ENCODE data around the gene DNAI1.

DNAI1 gene

DNA sequence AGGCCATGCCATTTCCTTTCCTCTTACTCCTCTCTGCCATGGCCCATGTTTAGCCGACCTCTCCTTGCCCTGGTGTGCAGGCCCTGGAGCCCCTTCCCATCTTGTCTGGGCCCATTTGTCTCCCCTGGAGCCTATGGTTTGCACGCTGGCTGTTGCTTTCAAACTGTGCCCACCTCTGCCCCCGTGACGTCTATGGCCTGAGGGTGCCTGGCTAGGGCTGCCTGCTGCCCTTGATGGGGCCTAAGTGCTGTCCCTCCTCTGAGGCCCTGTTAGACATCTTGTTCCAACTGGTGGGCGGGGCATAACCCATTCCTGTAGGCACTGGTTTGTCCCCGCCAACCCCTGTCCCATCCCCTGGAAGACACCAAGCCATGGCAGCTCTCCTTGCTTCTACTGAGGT, 86.9 kb downstream of the DNAI1 start:
- H3K4me1 ChIP-seq (ENCODE audit: insufficient read depth, low read length) = no peaks in the 10 kb centered on the region
- no peaks in the 10 kb centered on the region for H3K36me3 ChIP-seq (ENCODE audit: insufficient read depth, low read length)
- no peak overlapping the region for H3K9ac ChIP-seq (ENCODE audit: low read depth, low read length)
- no peaks in the 10 kb centered on the region for H3K9me3 ChIP-seq (ENCODE audit: control insufficient read depth, insufficient read depth, low read length)

DNA sequence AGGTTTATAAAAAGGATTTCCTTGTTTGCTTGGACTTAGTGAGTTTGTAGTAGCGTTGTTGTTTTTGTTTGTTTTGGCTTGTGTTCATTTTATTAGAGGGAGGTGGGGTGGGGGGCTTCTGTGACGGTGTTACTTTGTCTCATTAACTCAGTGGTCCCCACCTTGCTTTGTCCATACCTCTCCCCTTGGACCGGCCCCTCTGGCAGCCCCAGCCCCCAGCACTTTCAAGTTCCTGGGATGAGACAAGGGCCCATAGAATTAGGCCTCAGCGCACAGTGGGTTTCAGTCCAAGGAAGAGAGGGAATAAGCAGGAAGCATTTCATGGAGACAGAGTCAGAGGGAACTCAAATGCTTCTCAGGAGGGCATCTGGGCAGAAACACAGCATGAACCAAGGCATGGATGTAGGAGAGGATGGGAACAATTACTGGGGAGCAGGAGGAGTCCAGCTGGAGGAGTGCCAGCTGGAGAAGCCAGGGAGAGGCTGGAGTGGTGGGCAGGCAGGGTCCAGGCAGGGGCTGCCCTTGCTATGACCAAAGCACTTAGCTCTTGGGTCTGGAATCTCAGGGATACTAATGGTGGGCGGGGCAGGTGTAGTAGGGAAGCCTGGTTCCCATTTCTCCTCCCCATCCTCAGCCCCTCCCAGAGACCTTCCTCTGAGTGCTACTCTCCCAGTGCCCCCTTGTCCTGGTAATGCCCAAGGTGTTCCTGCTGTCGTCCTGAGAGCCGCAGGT, 87.7 kb downstream of the DNAI1 start:
- no peaks in the 10 kb centered on the region for H3K9me3 ChIP-seq (ENCODE audit: control insufficient read depth, insufficient read depth, low read length)
- H3K9ac ChIP-seq (ENCODE audit: low read depth, low read length) = no peak overlapping the region
- H3K4me1 ChIP-seq (ENCODE audit: insufficient read depth, low read length) = no peaks in the 10 kb centered on the region
- no peaks in the 10 kb centered on the region for H3K36me3 ChIP-seq (ENCODE audit: insufficient read depth, low read length)

DNA sequence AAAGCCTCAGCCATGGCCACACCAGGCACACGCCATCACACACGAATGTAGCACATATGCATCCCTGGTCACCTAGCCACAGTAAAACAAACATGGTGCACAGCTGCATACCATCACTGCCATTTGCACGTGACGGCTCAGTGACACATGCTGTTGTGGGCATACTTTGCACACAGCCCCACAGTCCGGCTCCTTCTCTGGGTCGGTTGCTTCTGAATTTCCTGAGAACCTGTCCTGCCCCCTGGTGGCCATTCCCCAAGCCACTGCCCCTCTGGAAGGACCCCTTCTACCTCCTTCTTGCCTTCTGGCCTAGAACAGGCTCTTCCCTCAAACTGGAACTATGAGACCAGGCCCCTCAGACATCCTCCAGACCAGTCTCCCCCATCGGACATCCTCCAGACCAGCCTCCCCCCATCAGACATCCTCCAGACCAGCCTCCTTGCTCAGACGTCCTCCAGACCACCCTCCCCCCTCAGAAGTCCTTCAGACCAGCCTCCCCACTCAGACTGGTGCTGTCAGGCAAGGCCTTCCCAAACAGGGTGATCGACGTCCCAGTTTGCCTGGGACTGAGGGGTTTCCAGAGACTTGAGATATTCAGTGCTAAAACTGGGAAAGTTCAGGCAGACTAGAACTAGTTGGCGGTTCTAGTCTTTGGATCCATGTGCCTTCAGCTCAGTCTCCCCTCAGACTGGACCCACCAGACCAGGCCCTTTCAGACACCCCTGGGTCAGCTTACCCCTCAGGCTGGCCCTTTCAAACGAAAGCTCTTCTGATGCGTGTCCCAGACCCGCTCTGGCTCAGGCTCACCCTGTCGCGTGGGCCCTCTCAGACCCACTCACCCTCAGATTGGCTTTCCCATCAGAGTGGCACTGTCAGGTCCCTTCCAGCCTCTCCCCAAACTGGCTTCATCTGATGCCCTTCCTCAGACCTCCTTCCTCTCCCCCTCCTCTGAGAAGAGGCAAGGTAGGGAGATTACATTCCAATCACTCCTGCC, 88.5 kb downstream of the DNAI1 start:
- Histone ChIP-seq H3K4me1 (ENCODE audit: insufficient read depth, low read length) (no peaks in the 10 kb centered on the region), H3K36me3 (ENCODE audit: insufficient read depth, low read length) (no peaks in the 10 kb centered on the region), H3K9ac (ENCODE audit: low read depth, low read length) (no peak overlapping the region), H3K9me3 (ENCODE audit: control insufficient read depth, insufficient read depth, low read length) (no peaks in the 10 kb centered on the region)

DNA sequence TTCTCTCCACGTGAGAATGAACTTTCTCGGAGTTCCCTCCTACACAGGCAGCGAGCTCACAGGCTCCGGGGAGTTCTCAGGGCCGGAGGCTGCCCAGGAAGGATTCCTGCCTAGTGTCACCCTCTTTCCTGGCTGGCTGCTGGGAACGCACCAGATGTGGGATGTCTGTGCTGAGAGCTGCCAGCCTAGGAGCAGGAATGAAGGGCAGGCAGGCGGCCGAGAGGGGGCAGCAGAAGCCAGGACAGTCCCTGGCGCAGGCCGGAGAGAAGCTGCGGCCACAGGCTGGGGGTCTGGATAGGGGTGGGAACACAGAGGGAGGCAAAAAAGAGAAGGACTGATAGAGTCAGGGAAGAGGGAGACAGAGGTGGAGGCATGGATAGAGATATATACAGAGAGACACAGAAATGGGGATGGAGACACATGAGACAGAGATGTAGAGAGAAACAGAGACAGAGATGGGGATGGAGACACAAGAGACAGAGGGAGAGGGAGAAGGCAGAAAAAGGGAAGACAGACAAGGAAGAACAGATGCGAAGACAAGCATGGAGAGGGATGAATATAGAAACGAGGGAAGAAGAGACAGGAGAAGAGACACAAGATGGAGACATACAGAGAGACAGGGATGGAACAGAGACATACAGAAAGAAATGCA, 89.5 kb downstream of the DNAI1 start:
- Histone ChIP-seq H3K36me3 (ENCODE audit: insufficient read depth, low read length) (no peaks in the 10 kb centered on the region), H3K9ac (ENCODE audit: low read depth, low read length) (no peak overlapping the region), H3K4me1 (ENCODE audit: insufficient read depth, low read length) (no peaks in the 10 kb centered on the region), H3K9me3 (ENCODE audit: control insufficient read depth, insufficient read depth, low read length) (no peaks in the 10 kb centered on the region)

DNA sequence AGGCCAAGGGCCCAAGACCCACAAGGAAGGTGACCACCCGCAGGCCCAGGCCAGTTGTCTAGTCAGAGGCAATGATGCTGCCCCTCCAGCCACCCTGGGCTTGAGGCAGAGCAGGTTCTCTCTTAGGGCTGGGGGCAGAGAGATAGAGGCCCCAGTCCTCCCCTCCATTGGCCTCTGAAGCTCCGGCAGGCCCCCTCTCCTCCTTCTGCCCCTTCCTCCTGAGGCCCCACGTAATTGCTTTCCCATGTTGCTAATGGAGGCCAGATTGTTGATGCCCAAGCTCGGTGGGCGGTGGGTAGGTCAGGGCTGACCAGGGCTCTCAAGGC, 90.8 kb downstream of the DNAI1 start:
- no peaks in the 10 kb centered on the region for H3K36me3 ChIP-seq (ENCODE audit: insufficient read depth, low read length)
- H3K4me1 ChIP-seq (ENCODE audit: insufficient read depth, low read length) = 0 out of 2 replicates have a peak, but pooled peaks cover under 1% of the 10 kb centered on the region
- no peaks in the 10 kb centered on the region for H3K9me3 ChIP-seq (ENCODE audit: control insufficient read depth, insufficient read depth, low read length)

DNA sequence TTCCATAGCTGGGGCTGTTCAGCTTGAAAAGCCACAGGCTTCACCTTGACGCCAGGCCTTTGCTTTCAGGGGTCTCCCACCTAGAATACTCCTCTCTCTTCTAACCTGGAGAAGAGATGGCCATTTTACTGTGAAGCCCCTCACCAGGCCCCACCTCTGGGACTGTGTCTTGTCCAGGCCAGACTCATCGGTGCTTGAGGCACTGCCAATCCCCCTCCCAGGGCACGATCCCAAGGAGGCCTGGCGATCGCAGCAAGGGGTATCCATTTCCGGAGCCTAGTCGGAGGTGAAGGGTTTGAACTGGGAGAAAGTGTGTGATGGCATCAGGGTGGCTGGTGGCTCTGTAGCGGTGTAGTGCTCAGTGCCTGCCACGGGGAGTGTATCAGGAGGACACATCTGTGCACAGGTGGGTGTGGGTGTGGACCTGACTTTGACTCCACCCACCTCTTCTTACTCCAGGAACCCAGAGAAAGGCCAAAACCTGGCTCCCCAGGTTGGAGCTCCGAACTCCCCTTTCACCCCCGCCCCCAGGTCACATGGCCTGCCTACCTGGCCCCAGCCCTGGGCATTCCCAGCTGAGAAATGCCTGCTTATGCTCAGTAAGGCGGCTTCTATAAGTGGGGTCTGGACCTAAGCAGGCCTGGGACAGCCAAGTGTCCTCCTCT, 91.5 kb downstream of the DNAI1 start:
- Histone ChIP-seq H3K9me3 (ENCODE audit: control insufficient read depth, insufficient read depth, low read length) (no peaks in the 10 kb centered on the region), H3K36me3 (ENCODE audit: insufficient read depth, low read length) (no peaks in the 10 kb centered on the region), H3K4me1 (ENCODE audit: insufficient read depth, low read length) (peaks cover 6% of the 10 kb centered on the region), H3K9ac (ENCODE audit: low read depth, low read length) (no peak overlapping the region)

More for the DNA sequence above, 90.8 kb downstream of the DNAI1 start:
- no peak overlapping the region for H3K9ac ChIP-seq (ENCODE audit: low read depth, low read length)

DNA sequence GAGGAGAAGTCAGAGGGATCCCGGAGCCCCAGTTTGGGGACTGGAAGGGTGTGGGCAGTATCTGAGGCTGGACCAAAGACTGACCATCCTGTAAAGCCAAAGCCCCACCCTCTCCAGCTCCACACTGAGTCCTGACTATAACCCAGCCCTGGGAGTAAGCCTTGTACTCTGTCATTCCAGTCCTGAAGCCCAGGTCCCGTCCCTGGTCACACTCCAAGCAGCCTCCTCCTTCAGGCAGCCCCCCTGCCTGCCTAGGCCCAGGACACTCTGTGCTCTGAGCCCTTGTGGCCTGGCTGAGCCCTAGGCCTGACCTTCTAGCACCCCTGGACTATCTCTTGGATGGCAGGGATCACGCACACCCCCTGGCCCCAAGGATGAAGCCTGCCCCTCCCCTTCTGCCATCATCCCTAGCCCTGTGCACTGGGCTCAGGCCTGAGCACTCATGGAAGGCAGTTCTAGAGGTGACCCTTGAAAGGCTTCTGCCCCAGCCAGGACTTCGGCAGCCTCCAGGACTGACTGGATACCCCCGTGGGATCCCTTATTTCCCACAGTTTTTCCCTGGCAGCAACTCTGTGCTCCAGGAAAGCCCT, 92.2 kb downstream of the DNAI1 start:
- H3K36me3 ChIP-seq (ENCODE audit: insufficient read depth, low read length) = no peaks in the 10 kb centered on the region
- H3K9ac ChIP-seq (ENCODE audit: low read depth, low read length) = no peak overlapping the region
- H3K4me1 ChIP-seq (ENCODE audit: insufficient read depth, low read length) = peaks cover 11% of the 10 kb centered on the region
- H3K9me3 ChIP-seq (ENCODE audit: control insufficient read depth, insufficient read depth, low read length) = no peaks in the 10 kb centered on the region

DNA sequence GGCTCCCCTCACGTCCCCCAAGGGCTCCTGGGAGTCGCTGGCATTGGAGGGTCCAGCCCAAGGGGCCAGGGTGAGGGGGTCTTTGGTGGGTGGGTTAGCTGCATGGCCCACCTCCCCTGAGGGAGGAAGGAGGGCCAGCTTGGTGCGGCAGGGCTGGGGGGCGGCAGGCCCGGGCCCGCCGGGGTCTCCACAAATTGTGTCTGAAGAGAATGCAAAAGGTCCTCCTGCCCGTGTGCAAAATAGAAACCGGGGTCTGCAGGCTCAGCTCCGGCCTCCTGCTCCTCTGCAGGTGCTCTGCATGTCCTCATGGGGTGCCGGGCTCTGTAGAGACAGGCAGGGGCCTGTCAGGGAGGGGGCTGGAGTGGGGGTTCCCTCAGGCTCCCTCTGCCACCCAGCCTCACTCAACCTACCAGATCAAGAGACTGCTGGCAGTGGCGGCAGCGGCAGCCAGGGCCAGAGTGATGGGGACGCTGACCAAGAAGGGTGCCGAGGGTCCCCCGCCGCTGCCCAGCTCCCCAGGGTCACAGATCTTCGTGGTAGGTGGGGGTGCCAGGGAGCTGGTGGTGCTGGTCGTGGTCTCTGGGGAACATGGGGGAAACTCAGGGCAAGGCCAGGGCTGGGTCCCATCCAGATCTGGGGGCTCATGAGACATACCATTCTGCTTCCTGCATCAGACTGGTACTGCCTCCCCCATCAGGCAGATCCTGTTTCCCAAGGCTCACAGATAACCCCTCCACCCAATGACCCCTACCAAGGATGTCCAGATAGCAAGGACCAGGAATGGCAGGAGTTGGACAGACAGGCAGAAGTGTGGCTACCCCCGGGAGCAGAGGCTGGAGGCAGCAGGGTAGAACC, 93.4 kb downstream of the DNAI1 start:
- Histone ChIP-seq H3K4me1 (ENCODE audit: insufficient read depth, low read length) (peaks cover 11% of the 10 kb centered on the region), H3K9me3 (ENCODE audit: control insufficient read depth, insufficient read depth, low read length) (no peaks in the 10 kb centered on the region), H3K36me3 (ENCODE audit: insufficient read depth, low read length) (no peaks in the 10 kb centered on the region), H3K9ac (ENCODE audit: low read depth, low read length) (no peak overlapping the region)

DNA sequence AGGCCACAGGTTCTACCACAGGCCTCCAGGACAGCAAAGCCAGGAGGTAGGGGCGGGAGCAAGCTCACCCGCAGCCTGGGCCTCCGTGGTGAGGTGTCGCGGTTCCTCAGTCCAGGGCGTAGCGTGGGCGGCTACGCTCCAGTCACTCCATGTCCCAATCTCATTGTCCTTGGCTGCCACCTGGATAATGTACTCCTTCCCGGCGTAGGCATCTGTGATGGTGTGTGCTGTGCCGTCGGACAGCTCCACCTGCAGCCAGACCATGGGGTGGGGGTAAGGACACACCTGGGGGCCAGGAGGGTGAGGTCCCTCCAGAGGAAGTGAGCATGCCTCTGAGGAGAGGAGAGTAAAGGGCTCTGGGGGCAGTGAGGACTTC, 94.0 kb downstream of the DNAI1 start:
- no peaks in the 10 kb centered on the region for H3K36me3 ChIP-seq (ENCODE audit: insufficient read depth, low read length)
- no peak overlapping the region for H3K9ac ChIP-seq (ENCODE audit: low read depth, low read length)
- no peaks in the 10 kb centered on the region for H3K9me3 ChIP-seq (ENCODE audit: control insufficient read depth, insufficient read depth, low read length)
- H3K4me1 ChIP-seq (ENCODE audit: insufficient read depth, low read length) = peaks cover 11% of the 10 kb centered on the region

DNA sequence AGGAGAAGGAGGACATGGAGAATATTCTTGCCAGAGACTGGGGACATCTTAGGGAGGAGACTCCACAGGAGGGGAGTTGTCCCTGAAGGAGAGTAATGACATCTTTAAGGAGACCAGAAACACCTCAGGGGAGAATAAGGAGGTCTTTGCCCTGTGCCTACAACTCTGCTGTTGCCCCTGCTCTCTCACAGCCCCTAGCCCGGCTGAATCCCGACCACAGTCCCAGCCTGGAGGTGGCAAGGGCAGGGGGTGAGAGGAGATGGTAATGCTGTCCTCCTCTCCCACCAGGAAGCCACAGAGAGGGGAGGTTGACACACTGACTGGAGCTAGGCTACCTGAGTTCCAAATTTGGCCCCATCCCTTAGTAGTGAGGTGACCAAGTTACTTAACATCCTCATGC, 94.4 kb downstream of the DNAI1 start:
- H3K36me3 ChIP-seq (ENCODE audit: insufficient read depth, low read length) = no peaks in the 10 kb centered on the region
- no peaks in the 10 kb centered on the region for H3K9me3 ChIP-seq (ENCODE audit: control insufficient read depth, insufficient read depth, low read length)
- no peak overlapping the region for H3K9ac ChIP-seq (ENCODE audit: low read depth, low read length)
- H3K4me1 ChIP-seq (ENCODE audit: insufficient read depth, low read length) = peaks cover 11% of the 10 kb centered on the region

DNA sequence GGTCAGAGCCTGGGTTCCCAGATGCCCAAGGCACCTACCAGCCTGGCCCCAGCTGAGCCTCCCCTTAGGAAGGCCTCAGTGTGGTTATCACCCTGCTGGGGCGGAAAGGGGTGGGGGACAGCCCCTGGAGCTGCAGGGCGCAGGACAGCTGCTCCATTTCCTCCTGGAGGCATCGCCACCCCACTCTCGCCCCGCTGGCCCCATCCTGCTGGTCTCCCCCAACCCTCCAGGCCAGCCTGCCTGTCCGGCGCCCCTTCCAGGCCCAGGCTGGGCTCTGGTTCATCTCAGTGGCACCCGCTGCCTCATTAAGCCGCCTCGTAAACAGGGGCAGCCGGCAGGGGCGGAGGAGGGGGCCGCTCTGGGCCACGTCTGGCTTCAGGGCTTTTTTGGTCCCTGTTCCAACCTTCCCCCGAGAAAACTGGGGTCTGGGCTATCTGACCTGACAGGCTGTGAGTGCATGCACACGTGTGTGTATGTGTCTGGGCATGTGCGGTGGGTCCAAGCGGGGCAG, 95.0 kb downstream of the DNAI1 start:
- Histone ChIP-seq H3K36me3 (ENCODE audit: insufficient read depth, low read length) (no peaks in the 10 kb centered on the region), H3K9ac (ENCODE audit: low read depth, low read length) (no peak overlapping the region), H3K4me1 (ENCODE audit: insufficient read depth, low read length) (peaks cover 11% of the 10 kb centered on the region), H3K9me3 (ENCODE audit: control insufficient read depth, insufficient read depth, low read length) (no peaks in the 10 kb centered on the region)

DNA sequence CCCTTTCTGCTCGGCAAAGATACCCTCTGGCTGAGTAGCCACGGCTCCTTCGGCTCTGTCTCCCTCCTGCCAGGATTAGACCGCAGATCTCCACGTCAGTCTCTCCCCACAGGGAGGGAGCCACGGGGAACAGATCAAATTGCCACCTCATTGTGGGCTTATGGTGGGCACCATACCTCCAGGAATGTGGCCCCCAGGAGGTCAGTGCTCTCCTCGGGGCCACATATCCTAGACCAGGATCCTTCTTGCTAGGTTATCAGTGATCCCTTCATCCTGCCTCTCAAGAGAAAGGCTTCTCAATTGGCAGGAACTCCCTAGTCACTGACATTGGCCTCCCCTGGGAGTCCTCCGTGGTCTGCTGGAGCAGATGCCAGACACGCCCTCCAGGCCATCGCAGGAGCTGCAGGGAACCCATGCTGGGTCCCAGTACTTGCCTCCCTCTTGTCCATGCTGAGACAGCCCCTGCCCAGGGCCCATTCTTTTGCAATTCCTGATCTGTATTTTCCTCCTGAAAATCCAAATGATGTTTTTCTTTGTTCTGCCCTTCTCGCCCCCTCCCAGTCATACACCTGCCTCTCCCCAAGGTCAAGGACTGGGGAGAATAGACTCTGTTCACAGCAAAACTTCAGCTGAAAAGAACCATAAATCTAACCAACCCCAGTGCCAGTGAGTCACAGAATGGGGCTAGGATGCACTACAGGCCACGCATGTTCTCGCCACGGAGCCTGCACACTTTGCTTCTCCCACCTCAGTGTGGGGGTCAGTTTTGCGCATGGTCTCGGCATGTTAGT, 95.8 kb downstream of the DNAI1 start:
- H3K36me3 ChIP-seq (ENCODE audit: insufficient read depth, low read length) = no peaks in the 10 kb centered on the region
- no peaks in the 10 kb centered on the region for H3K9me3 ChIP-seq (ENCODE audit: control insufficient read depth, insufficient read depth, low read length)
- peaks cover 15% of the 10 kb centered on the region for H3K4me1 ChIP-seq (ENCODE audit: insufficient read depth, low read length)
- H3K9ac ChIP-seq (ENCODE audit: low read depth, low read length) = no peak overlapping the region

DNA sequence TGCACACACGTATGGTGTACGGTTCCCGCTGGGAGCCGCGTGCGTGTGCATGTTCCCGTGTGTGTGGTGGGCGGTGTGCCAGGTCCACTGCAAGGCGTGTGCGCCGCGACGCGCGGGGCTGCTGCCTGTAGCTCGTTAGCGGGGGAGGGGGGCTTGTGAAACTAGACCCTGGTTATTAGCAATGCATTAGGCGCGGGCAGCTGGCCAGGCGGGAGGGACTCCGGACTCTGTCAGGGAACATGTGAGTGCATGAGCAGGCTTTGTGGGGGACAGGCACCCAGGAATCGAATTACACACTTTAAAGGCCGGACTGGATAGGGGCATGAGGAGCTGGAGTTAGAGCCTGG, 96.4 kb downstream of the DNAI1 start:
- Histone ChIP-seq H3K9me3 (ENCODE audit: control insufficient read depth, insufficient read depth, low read length) (no peaks in the 10 kb centered on the region), H3K9ac (ENCODE audit: low read depth, low read length) (no peak overlapping the region), H3K36me3 (ENCODE audit: insufficient read depth, low read length) (no peaks in the 10 kb centered on the region), H3K4me1 (ENCODE audit: insufficient read depth, low read length) (peaks cover 17% of the 10 kb centered on the region)
